Small intestine (tissue), 7 donors: ENCODE measurements around the gene ZCCHC17. TPM values are rescaled to one million over a fixed set of nuclear protein-coding genes. Genes with fewer than 3 reads are reported as not detected.
A peak's percentile ranks its signal among the peaks of the same experiment; 100 is the strongest.

Source experiments
- DNase-seq, 2 donors: peaks; one replicate each; pipeline versions ENCODE4 v3.0.0 to v3.0.0-alpha.2; 2013
- FAIRE-seq: peaks from 2 replicates; lab custom pipeline; 2012; peaks lifted over from hg19 to GRCh38; lab: Jason Lieb, UNC
- H3K27ac ChIP-seq, 3 donors: one replicate each; pipeline ENCODE4 v1.5.1; 2013; ENCODE audit warnings: low read length in 2 of 3, mild to moderate bottlenecking in 2 of 3, control low read depth in 1 of 3, inconsistent platforms in 1 of 3, low read depth in 1 of 3, moderate library complexity in 1 of 3
- H3K27me3 ChIP-seq, 3 donors: one replicate each; pipeline ENCODE4 v1.6.1; 2013; ENCODE audit warnings: low read length in 3 of 3, inconsistent platforms in 1 of 3; ENCODE audit not compliant: control insufficient read depth in 3 of 3, insufficient read depth in 3 of 3
- H3K36me3 ChIP-seq, 3 donors: one replicate each; pipeline ENCODE4 v1.6.1; 2013; ENCODE audit warnings: low read length in 3 of 3, inconsistent platforms in 1 of 3, low read depth in 1 of 3, mild to moderate bottlenecking in 1 of 3, moderate library complexity in 1 of 3; ENCODE audit not compliant: control insufficient read depth in 3 of 3, insufficient read depth in 2 of 3
- H3K4me1 ChIP-seq, 3 donors: one replicate each; pipeline ENCODE4 v1.6.1; 2013; ENCODE audit warnings: low read length in 2 of 3, inconsistent platforms in 1 of 3, low read depth in 1 of 3, mild to moderate bottlenecking in 1 of 3, moderate library complexity in 1 of 3; ENCODE audit not compliant: control insufficient read depth in 3 of 3, insufficient read depth in 2 of 3
- H3K4me3 ChIP-seq, 3 donors: one replicate each; pipeline ENCODE4 v1.5.1; 2013; ENCODE audit warnings: low read length in 3 of 3, control low read depth in 1 of 3, inconsistent platforms in 1 of 3, low read depth in 1 of 3, mild to moderate bottlenecking in 1 of 3, moderate library complexity in 1 of 3
- H3K9me3 ChIP-seq, 2 donors: one replicate each; pipeline ENCODE4 v1.6.1; 2013; ENCODE audit warnings: low read depth in 1 of 2, low read length in 1 of 2; ENCODE audit not compliant: control insufficient read depth in 2 of 2, insufficient read depth in 1 of 2
- WGBS, 3 donors: extraction: QIAGEN DNeasy Blood & Tissue Kit; methylation state at CpG; one replicate each; pipeline ENCODE4 v1.1.7; 2013; 5-methylcytosine and 5-hydroxymethylcytosine counted together
- polyA plus RNA-seq, 4 donors: library from polyadenylated mRNA; stranded (reverse) in 3 of 4; unstranded in 1 of 4; fragments of 200-250 nt in 3 of 4; fragments of 120-200 nt in 1 of 4; gene quantifications; one replicate each; pipeline versions ENCODE4 v1.2.1 to v1.2.3, GENCODE V29; 2013
- donor health status: healthy with polysubstance abuse.
- donor health status: control.
- donor health status: control.
- donor health status: Bipolar disorder and iron deficiency.
- donor health status: healthy.

The ZCCHC17 gene
- polyA plus RNA-seq, 4 donors: 21.1 to 28.1 (median 24.5) TPM

DNA sequence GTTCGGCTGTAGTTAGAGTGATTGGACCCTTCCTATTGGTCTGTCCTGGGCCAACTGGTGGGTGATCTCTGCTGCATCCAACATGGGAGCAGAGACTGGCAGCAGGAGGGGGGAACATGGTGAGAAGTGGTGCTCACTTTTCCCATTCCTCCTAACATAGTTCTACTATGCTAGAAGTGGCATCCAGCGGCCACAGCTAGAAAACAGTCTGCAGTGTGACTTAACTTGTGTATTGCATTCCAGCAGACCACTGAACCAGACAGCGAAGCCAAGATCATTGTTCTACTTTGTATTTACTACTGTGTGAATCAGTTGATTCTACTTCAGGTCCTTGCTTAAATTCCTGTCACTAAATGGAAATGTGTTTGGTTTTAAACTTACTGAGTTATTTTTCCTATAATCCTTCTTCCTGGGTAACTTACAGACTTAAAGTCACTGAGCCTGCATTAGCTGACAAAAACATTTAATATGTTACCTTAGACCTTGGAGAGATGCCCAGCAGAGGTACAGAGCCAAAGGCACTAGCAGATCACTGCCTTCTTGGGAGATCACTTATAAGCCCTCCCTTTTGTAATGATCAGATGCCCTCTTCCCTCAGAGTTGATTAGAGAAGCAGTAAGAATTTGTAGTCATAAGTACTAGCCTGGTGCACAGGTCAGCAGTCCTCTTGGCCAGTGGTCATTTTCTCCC is 67.9 kb downstream of the ZCCHC17 start:
- FAIRE-seq (no peak), DNase-seq (no peak)
- Histone ChIP-seq H3K4me1 (peaks cover 0 to 14% (median 0%) of the 10 kb centered on the region in 3 donors), H3K27ac (no peak overlapping the region), H3K27me3 (no peaks in the 10 kb centered on the region), H3K4me3 (no peak overlapping the region), H3K9me3 (no peaks in the 10 kb centered on the region), H3K36me3 (peaks cover 0 to 59% (median 15%) of the 10 kb centered on the region in 3 donors)
- WGBS, 3 donors: 62 to 91% (median 69%) methylated on average over 3 of the region's 3 CpGs

DNA sequence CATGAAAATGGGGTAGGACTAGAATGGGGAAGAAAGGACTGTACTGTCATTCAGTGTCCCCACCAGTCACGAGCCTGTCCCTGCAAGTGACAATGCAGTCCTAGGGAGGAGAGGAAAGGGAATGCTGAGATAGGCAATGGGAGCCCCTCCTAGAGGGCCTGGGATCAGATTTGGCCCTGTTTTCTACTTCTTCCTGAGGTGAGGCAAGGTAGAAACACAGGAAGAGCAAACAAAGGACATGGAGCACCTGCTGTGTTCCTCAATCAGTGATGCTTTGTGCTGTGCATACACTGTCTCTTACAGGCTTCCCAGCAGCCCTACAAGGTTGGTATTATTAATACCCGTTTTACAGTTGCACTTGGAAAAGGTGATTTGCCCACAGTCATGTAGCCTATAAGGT is 70.0 kb downstream of the ZCCHC17 start:
- Histone ChIP-seq H3K27ac (no peak overlapping the region), H3K27me3 (no peaks in the 10 kb centered on the region), H3K9me3 (no peaks in the 10 kb centered on the region), H3K4me1 (peaks cover 4 to 35% (median 6%) of the 10 kb centered on the region in 3 donors), H3K4me3 (no peak overlapping the region), H3K36me3 (peaks cover 0 to 51% (median 12%) of the 10 kb centered on the region in 3 donors)
- FAIRE-seq: no peak
- WGBS, 3 donors: 57 to 81% (median 67%) methylated on average over 2 of the region's 2 CpGs
- no peak for DNase-seq

DNA sequence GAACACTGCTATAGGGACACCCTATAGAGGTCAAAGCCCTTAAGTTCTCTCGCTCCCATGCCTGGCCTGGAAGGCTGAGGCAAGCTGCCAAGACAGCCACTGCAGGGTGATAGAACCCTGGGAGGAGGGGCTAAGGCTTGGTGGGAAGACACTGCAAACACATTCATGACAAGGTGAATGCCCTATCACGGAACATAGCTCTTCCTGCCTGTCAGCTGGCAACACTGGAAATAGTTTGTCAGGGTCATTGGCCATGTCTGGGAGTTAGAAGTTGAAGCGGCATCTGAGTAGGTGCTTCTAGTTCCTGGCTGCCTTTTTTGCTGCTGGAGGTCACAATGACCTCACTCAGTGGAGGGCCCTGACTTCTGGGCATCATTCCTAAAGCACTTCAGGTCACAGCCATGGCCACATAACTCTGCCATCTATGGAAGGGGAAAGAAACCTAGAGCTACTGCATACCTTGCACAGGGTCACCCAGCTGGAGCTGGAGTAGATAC is 71.8 kb downstream of the ZCCHC17 start:
- 66 to 75% (median 70%) methylated on average over 3 of the region's 3 CpGs for WGBS, 3 donors

DNA sequence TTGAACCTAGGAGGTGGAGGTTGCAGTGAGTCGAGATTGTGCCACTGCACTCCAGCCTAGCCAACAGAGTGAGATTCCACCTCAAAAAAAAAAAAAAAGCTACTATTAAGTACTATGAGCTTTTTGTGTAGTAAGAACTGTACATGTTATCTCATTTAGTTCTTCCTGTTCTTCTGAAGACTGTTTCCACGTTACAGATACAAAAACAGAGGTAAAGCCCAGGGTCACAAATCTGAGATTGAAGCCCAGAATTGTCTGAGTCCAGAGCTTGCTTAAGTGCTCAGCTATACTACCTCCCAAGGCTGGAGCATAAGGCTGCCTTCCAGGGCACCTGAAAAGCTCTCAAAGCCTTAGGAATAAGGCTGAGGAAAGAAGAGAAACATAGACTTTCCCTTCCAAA is 73.2 kb downstream of the ZCCHC17 start:
- H3K4me1 ChIP-seq: peaks cover 4 to 62% (median 11%) of the 10 kb centered on the region in 3 donors
- peaks cover 0 to 36% (median 3%) of the 10 kb centered on the region in 3 donors for H3K36me3 ChIP-seq
- H3K4me3 ChIP-seq: no peak overlapping the region
- no peak for FAIRE-seq
- no peaks in the 10 kb centered on the region for H3K9me3 ChIP-seq
- DNase-seq: no peak
- 36 to 68% (median 45%) methylated on average over 2 of the region's 2 CpGs for WGBS, 3 donors
- peak overlapping the region in 1 of 3 donors; percentile 97 for H3K27ac ChIP-seq
- no peaks in the 10 kb centered on the region for H3K27me3 ChIP-seq

More for the DNA sequence above, 71.8 kb downstream of the ZCCHC17 start:
- FAIRE-seq (no peak), DNase-seq (peak in 1 of 2 donors; percentile 57)
- Histone ChIP-seq H3K27me3 (no peaks in the 10 kb centered on the region), H3K4me1 (peaks cover 4 to 49% (median 11%) of the 10 kb centered on the region in 3 donors), H3K9me3 (no peaks in the 10 kb centered on the region), H3K4me3 (no peak overlapping the region), H3K27ac (peak overlapping the region in 1 of 3 donors; percentile 28), H3K36me3 (peaks cover 0 to 46% (median 12%) of the 10 kb centered on the region in 3 donors)

DNA sequence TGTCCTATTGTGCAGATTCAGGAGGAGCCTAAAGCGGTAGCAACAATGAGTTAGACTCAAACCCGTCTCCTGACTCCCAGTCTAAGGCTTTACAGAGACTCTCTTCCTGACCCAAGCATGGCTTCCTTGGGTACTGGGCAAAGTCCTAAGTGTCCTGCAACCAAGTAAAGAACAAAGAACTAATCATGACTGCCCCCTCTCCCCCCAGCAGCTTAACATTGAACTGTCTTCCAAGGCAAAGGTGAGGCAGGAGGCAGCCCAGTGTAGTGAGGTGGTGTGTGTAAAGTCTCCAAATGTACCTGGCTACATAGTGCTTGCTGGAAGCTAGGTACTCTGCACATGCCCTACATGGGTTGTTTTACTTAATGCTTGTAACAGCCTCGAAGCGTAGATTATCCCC is 73.7 kb downstream of the ZCCHC17 start:
- no peaks in the 10 kb centered on the region for H3K9me3 ChIP-seq
- peak; percentile 35 to 51 for DNase-seq
- no peak for FAIRE-seq
- H3K4me3 ChIP-seq: no peak overlapping the region
- H3K36me3 ChIP-seq: peaks cover 0 to 30% (median 3%) of the 10 kb centered on the region in 3 donors
- H3K27me3 ChIP-seq: no peaks in the 10 kb centered on the region
- H3K4me1 ChIP-seq: peaks cover 4 to 62% (median 11%) of the 10 kb centered on the region in 3 donors
- 75 to 85% (median 83%) methylated on average over 4 of the region's 4 CpGs for WGBS, 3 donors
- H3K27ac ChIP-seq: peak overlapping the region in 1 of 3 donors; percentile 97

DNA sequence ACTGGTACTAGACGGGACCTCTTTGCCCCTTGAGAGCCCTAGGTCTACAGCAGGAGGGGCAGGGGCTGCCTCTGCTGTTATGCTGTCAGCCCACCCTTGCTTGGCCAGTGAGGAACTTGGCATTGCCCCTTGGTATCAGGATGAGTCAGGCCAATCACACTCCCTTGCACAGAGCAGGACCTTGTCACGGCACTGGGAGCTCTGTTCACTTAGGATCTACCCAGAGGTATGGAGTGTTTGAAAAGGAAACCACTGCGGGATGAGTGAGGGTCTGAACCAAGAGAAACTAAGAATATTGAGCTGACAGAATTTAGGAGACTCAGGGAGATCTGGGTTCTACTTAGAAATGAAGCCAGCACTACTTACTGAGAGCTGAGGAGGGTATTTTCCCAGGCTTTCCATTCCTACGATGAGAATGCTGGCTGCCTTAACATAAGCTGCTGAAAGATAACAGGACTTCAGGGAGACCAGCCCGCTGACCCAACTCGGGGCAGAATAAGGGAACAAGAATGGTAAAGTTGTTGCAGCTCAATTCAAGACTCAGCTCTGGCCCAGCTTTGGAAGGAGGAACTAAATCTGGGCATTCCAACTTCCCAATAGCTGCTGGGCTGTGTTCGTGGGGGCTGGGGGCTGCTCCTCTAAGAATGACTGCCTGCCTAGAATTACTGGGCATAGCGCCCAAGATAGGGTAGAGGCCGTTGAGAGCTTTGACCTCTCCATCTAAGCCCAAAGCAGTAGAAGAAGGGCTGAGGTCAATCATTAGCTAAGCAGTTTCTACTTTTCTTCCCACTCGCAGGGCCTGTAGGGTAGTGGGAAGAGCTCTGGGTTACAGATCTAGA is 74.5 kb downstream of the ZCCHC17 start:
- Histone ChIP-seq H3K9me3 (no peaks in the 10 kb centered on the region), H3K4me1 (peaks cover 4 to 68% (median 11%) of the 10 kb centered on the region in 3 donors), H3K4me3 (no peak overlapping the region), H3K36me3 (peaks cover 0 to 24% (median 3%) of the 10 kb centered on the region in 3 donors), H3K27me3 (no peaks in the 10 kb centered on the region), H3K27ac (peak overlapping the region; percentile 27 to 97 (median 69))
- FAIRE-seq (no peak), DNase-seq (peak; percentile 67 to 72)
- 22 to 48% (median 42%) methylated on average over 10 of the region's 10 CpGs for WGBS, 3 donors

DNA sequence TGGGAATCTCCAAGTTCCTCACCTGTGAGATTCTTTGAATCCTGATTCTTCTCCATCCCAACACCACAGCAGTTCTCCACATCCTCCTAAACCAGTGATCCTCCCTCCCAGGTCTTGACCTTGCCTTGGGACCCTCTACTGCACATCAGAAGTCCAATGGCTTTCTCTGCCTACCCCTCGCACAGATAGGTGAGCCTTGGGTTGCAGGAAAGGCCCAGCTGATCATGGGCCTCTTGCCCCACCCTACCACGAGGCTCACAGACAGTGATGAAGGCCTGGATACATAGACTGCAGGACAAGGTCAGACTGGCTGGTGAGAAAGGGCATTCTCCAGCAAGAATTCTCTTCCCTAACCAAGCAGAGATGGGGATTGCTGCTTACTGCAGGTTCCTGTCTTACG is 75.2 kb downstream of the ZCCHC17 start:
- H3K4me1 ChIP-seq: peaks cover 4 to 76% (median 11%) of the 10 kb centered on the region in 3 donors
- no peaks in the 10 kb centered on the region for H3K27me3 ChIP-seq
- no peak for FAIRE-seq
- H3K27ac ChIP-seq: peak overlapping the region in 2 of 3 donors; percentile 69 to 97
- H3K4me3 ChIP-seq: no peak overlapping the region
- WGBS, 3 donors: 35 to 65% (median 54%) methylated on average over 3 of the region's 3 CpGs
- H3K36me3 ChIP-seq: peaks cover 0 to 19% (median 2%) of the 10 kb centered on the region in 3 donors
- peak in 1 of 2 donors; percentile 75 for DNase-seq
- no peaks in the 10 kb centered on the region for H3K9me3 ChIP-seq

DNA sequence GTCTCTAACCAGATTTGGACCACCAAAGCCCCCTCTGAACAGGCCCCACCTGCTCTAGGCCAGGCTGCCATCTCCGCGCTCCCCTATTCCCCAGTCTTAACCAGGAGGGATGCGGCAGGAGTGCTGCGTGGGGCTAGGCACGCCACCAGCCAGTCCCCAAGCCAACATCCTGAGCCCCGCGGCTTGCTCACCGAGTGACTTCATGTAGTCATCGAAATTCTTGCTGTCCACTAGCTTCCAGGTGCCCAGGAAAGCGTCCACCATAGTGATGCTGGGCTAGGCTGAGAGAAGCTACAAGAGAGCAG is 75.9 kb downstream of the ZCCHC17 start:
- 57 to 78% (median 73%) methylated on average over 10 of the region's 10 CpGs for WGBS, 3 donors
- peak overlapping the region in 1 of 3 donors; percentile 97 for H3K27ac ChIP-seq
- no peak for FAIRE-seq

More for the DNA sequence above, 75.9 kb downstream of the ZCCHC17 start:
- Histone ChIP-seq H3K36me3 (peaks cover 0 to 12% (median 0%) of the 10 kb centered on the region in 3 donors), H3K4me3 (peak overlapping the region in 1 of 3 donors; percentile 37), H3K4me1 (peaks cover 6 to 82% (median 11%) of the 10 kb centered on the region in 3 donors), H3K9me3 (no peaks in the 10 kb centered on the region), H3K27me3 (no peaks in the 10 kb centered on the region)
- DNase-seq: no peak
